H1 (cell line): Measurements from ENCODE around the gene TESMIN. TPM values are rescaled to one million over a fixed set of nuclear protein-coding genes. Genes with fewer than 3 reads are reported as not detected.

ENCODE experiments used
- CTCF ChIA-PET: fragments of 300-600 bp; sonication (Branson Sonifier 250); formaldehyde crosslinking; loops from one replicate; lab custom pipeline; 2021; ENCODE audit not compliant: partially characterized antibody; lab: Charles Lee
- POLR2A ChIA-PET: fragments of 300-600 bp; sonication (Branson Sonifier 250); formaldehyde crosslinking; loops from one replicate; lab custom pipeline; 2021; ENCODE audit warnings: inconsistent platforms; ENCODE audit not compliant: partially characterized antibody; lab: Charles Lee
- DNase-seq, 2 experiments: peaks; one replicate each; pipeline versions ENCODE4 v3.0.0 to v3.0.0-alpha.2; 2010 to 2022; ENCODE audit warnings: low spot score in 2 of 2, low read depth in 1 of 2, mixed read lengths in 1 of 2
- FAIRE-seq: peaks from 2 replicates; lab custom pipeline; 2011; peaks lifted over from hg19 to GRCh38; lab: Jason Lieb, UNC
- H2AFZ ChIP-seq: 2 replicates; pipeline ENCODE4 v1.8.1; 2012; ENCODE audit warnings: low read length, inconsistent platforms
- H2AK5ac ChIP-seq: 2 replicates; pipeline ENCODE4 v1.6.1; 2013; ENCODE audit warnings: low read depth, low read length
- H2BK120ac ChIP-seq: replicated peaks from 2 replicates; pipeline ENCODE3; 2013; ENCODE audit warnings: low read depth, low read length, inconsistent platforms
- H2BK12ac ChIP-seq: 2 replicates; pipeline ENCODE4 v1.6.1; 2013; ENCODE audit warnings: low read depth, low read length
- H2BK15ac ChIP-seq: 2 replicates; pipeline ENCODE4 v1.6.1; 2013; ENCODE audit warnings: low read length
- H2BK20ac ChIP-seq: 2 replicates; pipeline ENCODE4 v1.6.1; 2013; ENCODE audit warnings: low read length
- H2BK5ac ChIP-seq: 2 replicates; pipeline ENCODE4 v1.6.1; 2013; ENCODE audit warnings: low read depth, low read length
- H3K14ac ChIP-seq: 2 replicates; pipeline ENCODE4 v1.6.1; 2013; ENCODE audit warnings: inconsistent platforms; ENCODE audit not compliant: insufficient read length
- H3K18ac ChIP-seq: 2 replicates; pipeline ENCODE4 v1.6.1; 2013; ENCODE audit warnings: low read length; ENCODE audit errors: extremely low read depth
- H3K23ac ChIP-seq: 2 replicates; pipeline ENCODE4 v1.6.1; 2013; ENCODE audit warnings: inconsistent platforms; ENCODE audit not compliant: insufficient read length
- H3K23me2 ChIP-seq: 2 replicates; pipeline ENCODE4 v1.6.1; 2013; ENCODE audit warnings: low read depth, low read length
- H3K27ac ChIP-seq: 2 replicates; pipeline ENCODE4 v1.6.1; 2011; ENCODE audit warnings: low read depth, low read length, inconsistent platforms
- H3K27me3 ChIP-seq, 4 experiments: replicated peaks in 1 of 4; 1 replicate in 1 of 4; 2 replicates in 3 of 4; pipeline versions ENCODE4 v1.6.1 to v1.8.1; 2011 to 2013; ENCODE audit warnings: low read length in 3 of 4, mild to moderate bottlenecking in 3 of 4, inconsistent platforms in 2 of 4, mixed read lengths in 2 of 4, moderate library complexity in 1 of 4; ENCODE audit not compliant: control insufficient read depth in 3 of 4, insufficient read depth in 3 of 4; ENCODE audit errors: extremely low read depth in 1 of 4
- H3K36me3 ChIP-seq, 4 experiments: 2 replicates each; pipeline versions ENCODE4 v1.6.1 to v1.8.1; 2011 to 2013; ENCODE audit warnings: mild to moderate bottlenecking in 4 of 4, low read length in 3 of 4, moderate library complexity in 2 of 4, control low read depth in 1 of 4, inconsistent platforms in 1 of 4; ENCODE audit not compliant: insufficient read depth in 4 of 4, control insufficient read depth in 2 of 4
- H3K4ac ChIP-seq: replicated peaks from 2 replicates; pipeline ENCODE3; 2013; ENCODE audit warnings: low read length, low read depth, mixed read lengths, inconsistent platforms; ENCODE audit not compliant: insufficient read length
- H3K4me1 ChIP-seq, 4 experiments: replicated peaks in 1 of 4; 1 replicate in 1 of 4; 2 replicates in 3 of 4; pipeline versions ENCODE4 v1.6.1 to v1.8.1; 2011 to 2013; ENCODE audit warnings: low read length in 3 of 4, inconsistent platforms in 2 of 4, mixed read lengths in 1 of 4; ENCODE audit not compliant: insufficient read depth in 4 of 4, control insufficient read depth in 3 of 4
- H3K4me2 ChIP-seq, 2 experiments: 2 replicates each; pipeline versions ENCODE4 v1.6.1 to v1.8.1; 2011 to 2013; ENCODE audit warnings: low read depth in 2 of 2, low read length in 2 of 2, control low read depth in 1 of 2, inconsistent platforms in 1 of 2, mild to moderate bottlenecking in 1 of 2; ENCODE audit not compliant: insufficient read depth in 1 of 2
- H3K4me3 ChIP-seq, 4 experiments: fragments of 200-600, 300-600 bp in 1 of 4; sonication (generic), shearing (Covaris generic), sonication (Bioruptor Twin) in 1 of 4; 2 replicates each; pipeline versions ENCODE4 v1.5.1 to v1.8.1; 2011 to 2016; ENCODE audit warnings: low read length in 4 of 4, low read depth in 3 of 4, control low read depth in 2 of 4, inconsistent platforms in 2 of 4, mild to moderate bottlenecking in 2 of 4, mixed read lengths in 1 of 4, moderate library complexity in 1 of 4; ENCODE audit not compliant: insufficient read depth in 2 of 4; ENCODE audit errors: extremely low read depth in 1 of 4
- H3K56ac ChIP-seq: replicated peaks from 2 replicates; pipeline ENCODE3; 2013; ENCODE audit warnings: low read depth, mild to moderate bottlenecking, mixed read lengths, low read length, inconsistent platforms; ENCODE audit not compliant: insufficient read length
- H3K79me1 ChIP-seq: 2 replicates; pipeline ENCODE4 v1.6.1; 2013; ENCODE audit warnings: low read depth, low read length, control low read depth
- H3K79me2 ChIP-seq, 2 experiments: 2 replicates each; pipeline versions ENCODE4 v1.6.1 to v1.8.1; 2012 to 2013; ENCODE audit warnings: low read length in 2 of 2, mild to moderate bottlenecking in 2 of 2, inconsistent platforms in 1 of 2; ENCODE audit not compliant: insufficient read depth in 2 of 2, control insufficient read depth in 1 of 2
- H3K9ac ChIP-seq, 4 experiments: replicated peaks in 1 of 4; 1 replicate in 1 of 4; 2 replicates in 3 of 4; pipeline versions ENCODE4 v1.6.1 to v1.8.1; 2011 to 2013; ENCODE audit warnings: low read depth in 3 of 4, low read length in 3 of 4, control low read depth in 2 of 4, mild to moderate bottlenecking in 2 of 4, moderate library complexity in 2 of 4, inconsistent platforms in 1 of 4; ENCODE audit errors: extremely low read depth in 1 of 4
- H3K9me3 ChIP-seq, 2 experiments: 2 replicates each; pipeline versions ENCODE4 v1.6.1 to v1.8.1; 2012 to 2013; ENCODE audit warnings: mild to moderate bottlenecking in 2 of 2, moderate library complexity in 2 of 2, control low read depth in 1 of 2, inconsistent platforms in 1 of 2, low read depth in 1 of 2, low read length in 1 of 2, mixed read lengths in 1 of 2; ENCODE audit not compliant: insufficient read depth in 2 of 2
- H4K20me1 ChIP-seq, 2 experiments: replicated peaks in 1 of 2; 2 replicates each; pipeline versions ENCODE3 to v1.8.1; 2011 to 2013; ENCODE audit warnings: inconsistent platforms in 2 of 2, low read length in 2 of 2, mild to moderate bottlenecking in 1 of 2; ENCODE audit not compliant: insufficient read depth in 2 of 2, control insufficient read depth in 1 of 2
- H4K5ac ChIP-seq: 2 replicates; pipeline ENCODE4 v1.6.1; 2013; ENCODE audit warnings: low read length, low read depth, mixed read lengths, inconsistent platforms; ENCODE audit not compliant: insufficient read length
- H4K8ac ChIP-seq: 2 replicates; pipeline ENCODE4 v1.8.0; 2013; ENCODE audit warnings: mild to moderate bottlenecking, moderate library complexity, low read length, inconsistent platforms; ENCODE audit not compliant: insufficient read depth; ENCODE audit errors: extremely low read depth
- H4K91ac ChIP-seq: replicated peaks from 2 replicates; pipeline ENCODE3; 2013; ENCODE audit warnings: low read length, mixed read lengths, inconsistent platforms; ENCODE audit not compliant: insufficient read length
- CBX8 ChIP-seq: fragments of 300-800, 300-1000 bp; sonication (generic); IDR thresholded peaks from 2 replicates; pipeline ENCODE4 v1.7.1; 2016; ENCODE audit warnings: low read depth, low read length, borderline replicate concordance
- CHD1 ChIP-seq: IDR thresholded peaks from 2 replicates; pipeline ENCODE4 v1.6.1; 2012; ENCODE audit warnings: low read depth, low read length, improper control_type of control experiment
- CTBP2 ChIP-seq: IDR thresholded peaks from 2 replicates; pipeline ENCODE4 v1.7.0; 2011; ENCODE audit warnings: borderline replicate concordance, mild to moderate bottlenecking, moderate library complexity, mixed read lengths, low read length; ENCODE audit not compliant: insufficient read depth, insufficient read length
- EP300 ChIP-seq, 2 experiments: IDR thresholded peaks; 1 replicate in 1 of 2; 2 replicates in 1 of 2; pipeline ENCODE4 v1.6.1; 2011 to 2012; ENCODE audit warnings: low read depth in 2 of 2, low read length in 2 of 2, mild to moderate bottlenecking in 2 of 2, borderline replicate concordance in 1 of 2, inconsistent platforms in 1 of 2, moderate library complexity in 1 of 2
- FOSL1 ChIP-seq: IDR thresholded peaks from 2 replicates; pipeline ENCODE4 v1.6.1; 2011; ENCODE audit warnings: mild to moderate bottlenecking, low read depth, low read length, moderate library complexity; ENCODE audit not compliant: insufficient read depth
- JUN ChIP-seq: IDR thresholded peaks from 2 replicates; pipeline ENCODE4 v1.6.1; 2011; ENCODE audit warnings: low read depth, mild to moderate bottlenecking, improper control_type of control experiment, low read length
- RFX5 ChIP-seq: IDR thresholded peaks from 2 replicates; pipeline ENCODE4 v1.6.1; 2011; ENCODE audit warnings: low read depth, low read length, improper control_type of control experiment, borderline replicate concordance
- SP1 ChIP-seq: IDR thresholded peaks from 2 replicates; pipeline ENCODE4 v1.6.1; 2011; ENCODE audit warnings: low read depth, low read length
- SP2 ChIP-seq: IDR thresholded peaks from 2 replicates; pipeline ENCODE4 v1.6.1; 2012; ENCODE audit warnings: mild to moderate bottlenecking, low read length, inconsistent platforms
- SRF ChIP-seq: IDR thresholded peaks from 2 replicates; pipeline ENCODE4 v1.6.1; 2011; ENCODE audit warnings: mild to moderate bottlenecking, low read depth, low read length, moderate library complexity
- TAF1 ChIP-seq: IDR thresholded peaks from 2 replicates; pipeline ENCODE4 v1.6.1; 2011; ENCODE audit warnings: mild to moderate bottlenecking, low read depth, low read length
- ZNF274 ChIP-seq: IDR thresholded peaks from 2 replicates; pipeline ENCODE4 v1.7.0; 2012; ENCODE audit warnings: low read length, borderline replicate concordance; ENCODE audit errors: extremely low read depth
- WGBS, 2 experiments: shearing (Covaris generic) in 1 of 2; methylation state at CpG; one replicate each; pipeline versions ENCODE4 v1.1.6 to v1.1.7; 2013 to 2015; ENCODE audit warnings: low lambda C conversion rate in 2 of 2, mixed read lengths in 2 of 2, inconsistent platforms in 1 of 2, low coverage in 1 of 2, missing lambda C conversion rate in 1 of 2; ENCODE audit not compliant: insufficient replicate concordance in 2 of 2, insufficient coverage in 1 of 2, insufficient read length in 1 of 2; ENCODE audit errors: extremely low coverage in 1 of 2, missing lambda C conversion rate in 1 of 2; 5-methylcytosine and 5-hydroxymethylcytosine counted together
- polyA plus RNA-seq, 7 experiments: library from polyadenylated mRNA; depleted of rRNA in 3 of 7; stranded (reverse) in 5 of 7; unstranded in 2 of 7; fragments of >200 nt in 5 of 7; fragments of 200-250 nt in 2 of 7; gene quantifications; 1 replicate in 5 of 7; 2 replicates in 1 of 7; 4 replicates in 1 of 7; pipeline versions ENCODE4 v1.2.1 to v1.2.3, GENCODE V29; 2011 to 2013; ENCODE audit warnings: missing spikeins in 2 of 7, mixed read lengths in 2 of 7
- total RNA-seq: library from RNA; stranded (reverse); fragmentation: NEBNext Ultra II Directional; extraction: Animal tissue kit (Norgen Biotek cat#: 25700); gene quantifications from 2 replicates; pipeline ENCODE4 v1.2.1, GENCODE V29; 2021

TESMIN gene
- total and polyA plus RNA-seq, 2 of the 8 experiments (the other 6 are each of a cell fraction or from before 2014, with no cell fraction given), result 22.6 to 61.1 TPM

GRCh38 chr11:68764746-68765145 is 13.4 kb upstream of the TESMIN start:
- H2AK5ac ChIP-seq, result no peak overlapping the region
- H3K4me1 ChIP-seq, result peaks cover 0 to 6% (median 2%) of the 10 kb centered on the region in 4 experiments; a peak in 2 of 7 replicates
- DNase-seq (no peak), FAIRE-seq (no peak)
- H3K56ac ChIP-seq, result no peak overlapping the region
- H3K23ac ChIP-seq, result no peak overlapping the region
- WGBS, 2 experiments, result 85% methylated on average over 16 of the region's 16 CpGs; no CpG with 5 or more reads in 1 of the 2 experiments
- POLR2A ChIA-PET, result interaction anchor here (1.4 kb wide), 1 partner anchor 15 kb away, joined by 4 read pairs; no protein-coding TSS in a partner anchor
- H3K79me2 ChIP-seq, result no peaks in the 10 kb centered on the region
- 0 out of 2 replicates have a peak, but pooled peaks cover 2% of the 10 kb centered on the region for H3K23me2 ChIP-seq
- no peak overlapping the region for H3K4ac ChIP-seq
- H3K27ac ChIP-seq, result no peak overlapping the region
- H3K27me3 ChIP-seq, result no peaks in the 10 kb centered on the region
- TF ChIP-seq SRF (no peak), ZNF274 (no peak), FOSL1 (no peak), RFX5 (no peak), SP2 (no peak), EP300 (IDR thresholded peaks at IDR 0.05; ENCODE audit: borderline replicate concordance in 1 of 2, low read depth in 2 of 2, low read length in 2 of 2) (no peak), CHD1 (no peak), CTBP2 (no peak), CBX8 (no peak), JUN (no peak), TAF1 (no peak), SP1 (no peak)
- TF ChIP-seq, all 59 proteins: peak for 0
- H3K79me1 ChIP-seq, result no peaks in the 10 kb centered on the region
- H3K14ac ChIP-seq, result no peak overlapping the region
- H4K8ac ChIP-seq, result no peak overlapping the region
- H2AFZ ChIP-seq, result no peak overlapping the region
- no peaks in the 10 kb centered on the region for H3K36me3 ChIP-seq
- no peak overlapping the region for H2BK20ac ChIP-seq
- H2BK15ac ChIP-seq, result no peak overlapping the region
- no peak overlapping the region for H3K4me2 ChIP-seq
- H3K18ac ChIP-seq, result no peak overlapping the region
- no peak overlapping the region for H3K9ac ChIP-seq
- H4K91ac ChIP-seq, result no peak overlapping the region
- no peak overlapping the region for H2BK12ac ChIP-seq
- no peak overlapping the region for H2BK120ac ChIP-seq
- H4K5ac ChIP-seq, result no peak overlapping the region
- CTCF ChIA-PET, result interaction anchor here (1.0 kb wide), 1 partner anchor 40 kb away, joined by 3 read pairs; no protein-coding TSS in a partner anchor
- no peak overlapping the region for H2BK5ac ChIP-seq
- H3K4me3 ChIP-seq, result no peak overlapping the region
- no peaks in the 10 kb centered on the region for H3K9me3 ChIP-seq
- H4K20me1 ChIP-seq, result no peaks in the 10 kb centered on the region
